ENCODE data around the gene PSMG3.

- TF ChIP-seq EZH2 (IDR thresholded peaks at IDR 0.05) (no peak), POLR2AphosphoS5 (IDR thresholded peaks at IDR 0.05; ENCODE audit: borderline replicate concordance, low read depth, low read length) (no peak), FOXP2 (optimal IDR thresholded peaks at IDR 0.05; ENCODE audit: control extremely low read depth, extremely low read length, insufficient read depth) (no peak)
Measured at GRCh38 chr7:1598961-1599639, 29.3 kb upstream of the PSMG3 start.

Measured in SK-N-MC (cell line).